Bronchial epithelial cell (primary cell): ENCODE data around the gene GABRR3. TPM values are rescaled to one million over a fixed set of nuclear protein-coding genes. Genes with fewer than 3 reads are reported as not detected.

ENCODE experiments used
- DNase-seq: peaks from one replicate; pipeline ENCODE4 v3.0.0-alpha.2; 2010; ENCODE audit warnings: low read depth
- FAIRE-seq: peaks from 2 replicates; lab custom pipeline; 2011; peaks lifted over from hg19 to GRCh38; lab: Jason Lieb, UNC
- H3K27me3 ChIP-seq: 2 replicates; pipeline ENCODE4 v1.5.1; 2011; ENCODE audit warnings: low read length; ENCODE audit not compliant: control insufficient read depth, insufficient read depth
- H3K36me3 ChIP-seq: 2 replicates; pipeline ENCODE4 v1.5.1; 2011; ENCODE audit warnings: low read length; ENCODE audit not compliant: control insufficient read depth, insufficient read depth
- H3K4me3 ChIP-seq: 2 replicates; pipeline ENCODE4 v1.5.1; 2011; ENCODE audit warnings: mild to moderate bottlenecking, low read depth, low read length, control low read depth
- CTCF ChIP-seq: IDR thresholded peaks from 2 replicates; pipeline ENCODE4 v1.5.1; 2011; ENCODE audit warnings: mild to moderate bottlenecking, moderate library complexity, low read length, control low read depth, inconsistent platforms; ENCODE audit not compliant: insufficient read depth, severe bottlenecking
- total RNA-seq: library from RNA; depleted of rRNA; stranded (reverse); fragments of >200 nt; gene quantifications from 2 replicates; pipeline ENCODE4 v1.2.1, GENCODE V29; 2014

The GABRR3 gene
- total RNA-seq, 1 donor from 2014 or later = not detected

- no peak for TF ChIP-seq CTCF
- Histone ChIP-seq H3K27me3 (no peaks in the 10 kb centered on the region), H3K36me3 (no peaks in the 10 kb centered on the region), H3K4me3 (no peak overlapping the region)
- DNase-seq = no peak
- FAIRE-seq = no peak
Measured at GRCh38 chr3:97983933-97984491, 51.1 kb downstream of the GABRR3 start.

- FAIRE-seq (no peak), DNase-seq (no peak)
- no peak overlapping the region for H3K4me3 ChIP-seq
- no peak for TF ChIP-seq CTCF
- H3K27me3 ChIP-seq = no peaks in the 10 kb centered on the region
- no peaks in the 10 kb centered on the region for H3K36me3 ChIP-seq
Measured at GRCh38 chr3:97981886-97982285, 53.2 kb downstream of the GABRR3 start.

- FAIRE-seq = no peak
Measured at GRCh38 chr3:97979610-97980009, 55.5 kb downstream of the GABRR3 start.

GRCh38 chr3:97975466-97975865 lies 59.6 kb downstream of the GABRR3 start:
- Histone ChIP-seq H3K4me3 (no peak overlapping the region), H3K27me3 (no peaks in the 10 kb centered on the region), H3K36me3 (no peaks in the 10 kb centered on the region)
- no peak for TF ChIP-seq CTCF
- DNase-seq = no peak
- no peak for FAIRE-seq

More at GRCh38 chr3:97979610-97980009, 55.5 kb downstream of the GABRR3 start:
- no peaks in the 10 kb centered on the region for H3K36me3 ChIP-seq
- no peak for DNase-seq
- no peak overlapping the region for H3K4me3 ChIP-seq
- TF ChIP-seq CTCF = no peak
- no peaks in the 10 kb centered on the region for H3K27me3 ChIP-seq

- Histone ChIP-seq H3K4me3 (no peak overlapping the region), H3K27me3 (no peaks in the 10 kb centered on the region), H3K36me3 (no peaks in the 10 kb centered on the region)
- FAIRE-seq = no peak
- TF ChIP-seq CTCF = no peak
- DNase-seq = no peak
Measured at GRCh38 chr3:97974996-97975395, 60.1 kb downstream of the GABRR3 start.

GRCh38 chr3:97972976-97973375 lies 62.1 kb downstream of the GABRR3 start:
- FAIRE-seq (no peak), DNase-seq (no peak)
- no peaks in the 10 kb centered on the region for H3K36me3 ChIP-seq
- H3K27me3 ChIP-seq = no peaks in the 10 kb centered on the region
- H3K4me3 ChIP-seq = no peak overlapping the region
- TF ChIP-seq CTCF = no peak
